ENCODE data around the gene SULT1C3. TPM values are rescaled to one million over a fixed set of nuclear protein-coding genes. Genes with fewer than 3 reads are reported as not detected.
"Not testable (repeated sequence)": the region's sequence is repeated elsewhere in the genome, so short reads cannot be mapped to it uniquely, and the experiment has no call there.

Gene SULT1C3
- total and polyA plus RNA-seq, 2 of the 8 experiments (the other 6 are each of a cell fraction or from before 2014, with no cell fraction given) = not detected

DNA sequence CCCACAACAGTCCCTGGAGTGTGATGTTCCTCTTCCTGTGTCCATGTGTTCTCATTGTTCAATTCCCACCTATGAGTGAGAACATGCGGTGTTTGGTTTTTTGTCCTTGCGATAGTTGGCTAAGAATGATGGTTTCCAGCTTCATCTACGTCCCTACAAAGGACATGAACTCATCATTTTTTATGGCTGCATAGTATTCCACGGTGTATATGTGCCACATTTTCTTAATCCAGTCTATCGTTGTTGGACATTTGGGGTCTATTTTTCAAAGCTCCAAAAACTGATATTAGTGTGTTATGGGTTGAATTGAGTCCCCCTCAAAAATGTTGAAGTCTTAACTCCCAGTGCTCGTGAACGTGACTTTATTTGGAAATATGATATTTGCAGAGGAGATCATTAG, 44.8 kb downstream of the SULT1C3 start:
- H4K5ac ChIP-seq (ENCODE audit: insufficient read length, low read depth, low read length); H2BK12ac ChIP-seq (ENCODE audit: low read depth, low read length); H2AFZ ChIP-seq (ENCODE audit: low read length); FAIRE-seq; H3K4ac ChIP-seq (replicated peaks; ENCODE audit: insufficient read length, low read depth, low read length); H3K27ac ChIP-seq (ENCODE audit: low read depth, low read length); H2BK5ac ChIP-seq (ENCODE audit: low read depth, low read length); H3K56ac ChIP-seq (replicated peaks; ENCODE audit: insufficient read length, low read depth, low read length); H3K23ac ChIP-seq (ENCODE audit: insufficient read length); H2BK15ac ChIP-seq (ENCODE audit: low read length); H2BK20ac ChIP-seq (ENCODE audit: low read length); H3K9ac ChIP-seq (replicated peaks in 1 of 4; ENCODE audit: extremely low read depth in 1 of 4, low read depth in 3 of 4, low read length in 3 of 4); H3K27me3 ChIP-seq (replicated peaks in 1 of 4; ENCODE audit: control insufficient read depth in 3 of 4, extremely low read depth in 1 of 4, insufficient read depth in 3 of 4, low read length in 3 of 4); H3K36me3 ChIP-seq (ENCODE audit: control insufficient read depth in 2 of 4, insufficient read depth in 4 of 4, low read length in 3 of 4); H3K4me2 ChIP-seq (ENCODE audit: insufficient read depth in 1 of 2, low read depth in 2 of 2, low read length in 2 of 2); H4K20me1 ChIP-seq (replicated peaks in 1 of 2; ENCODE audit: control insufficient read depth in 1 of 2, insufficient read depth in 2 of 2, low read length in 2 of 2); H3K4me3 ChIP-seq (ENCODE audit: extremely low read depth in 1 of 4, insufficient read depth in 2 of 4, low read depth in 3 of 4, low read length in 4 of 4); CTCF ChIA-PET (ENCODE audit: partially characterized antibody); H3K14ac ChIP-seq (ENCODE audit: insufficient read length); H4K8ac ChIP-seq (ENCODE audit: extremely low read depth, insufficient read depth, low read length); H3K79me1 ChIP-seq (ENCODE audit: low read depth, low read length); H2BK120ac ChIP-seq (replicated peaks; ENCODE audit: low read depth, low read length); H2AK5ac ChIP-seq (ENCODE audit: low read depth, low read length); H3K18ac ChIP-seq (ENCODE audit: extremely low read depth, low read length); H3K9me3 ChIP-seq (ENCODE audit: insufficient read depth in 2 of 2, low read depth in 1 of 2, low read length in 1 of 2); H3K79me2 ChIP-seq (ENCODE audit: control insufficient read depth in 1 of 2, insufficient read depth in 2 of 2, low read length in 2 of 2); DNase-seq (ENCODE audit: low read depth in 1 of 2, low spot score in 2 of 2); H3K23me2 ChIP-seq (ENCODE audit: low read depth, low read length); H4K91ac ChIP-seq (replicated peaks; ENCODE audit: insufficient read length, low read length): not testable (repeated sequence)
- POLR2A ChIA-PET (ENCODE audit: partially characterized antibody) = interaction anchor here (1.3 kb wide), 1 partner anchor 18 kb away, joined by 3 read pairs; no protein-coding TSS in a partner anchor
- 88% methylated on average over 7 of the region's 7 CpGs; no CpG with 5 or more reads in 1 of the 2 experiments for WGBS, 2 experiments (ENCODE audit: extremely low coverage in 1 of 2, insufficient coverage in 1 of 2, insufficient read length in 1 of 2, insufficient replicate concordance in 2 of 2, low coverage in 1 of 2, low lambda C conversion rate in 2 of 2, missing lambda C conversion rate in 1 of 2)
- H3K4me1 ChIP-seq (replicated peaks in 1 of 4; ENCODE audit: control insufficient read depth in 3 of 4, insufficient read depth in 4 of 4, low read length in 3 of 4) = peaks cover 0 to 11% (median 4%) of the 10 kb centered on the region in 4 experiments; a peak in 3 of 7 replicates

Measured in H1 (cell line).